Measurements from ENCODE around the gene GOPC. TPM values are rescaled to one million over a fixed set of nuclear protein-coding genes. Genes with fewer than 3 reads are reported as not detected.

The GOPC gene
- total RNA-seq, 1 donor from 2014 or later = 46.1 TPM

- TF ChIP-seq CTCF (IDR thresholded peaks at IDR 0.05; ENCODE audit: unreplicated experiment) = no peak
- no peaks in the 10 kb centered on the region for H3K27me3 Mint-ChIP-seq (ENCODE audit: low read depth)
- peaks cover 22% of the 10 kb centered on the region for H3K4me1 Mint-ChIP-seq
- H3K9me3 Mint-ChIP-seq = no peaks in the 10 kb centered on the region
- no peak overlapping the region for H3K4me3 Mint-ChIP-seq
- DNase-seq (ENCODE audit: low spot score in 2 of 2, unreplicated experiment in 2 of 2) = no peak
- H3K36me3 Mint-ChIP-seq = peaks cover 3% of the 10 kb centered on the region
- peak overlapping the region; percentile 85 for H3K27ac Mint-ChIP-seq
These were observed 44.4 kb downstream of the GOPC start for GRCh38 chr6:117557951-117558350.

GRCh38 chr6:117555882-117556498, 46.3 kb downstream of the GOPC start:
- peak; percentile 99 for TF ChIP-seq CTCF (IDR thresholded peaks at IDR 0.05; ENCODE audit: unreplicated experiment)
- no peak overlapping the region for H3K4me3 Mint-ChIP-seq
- peaks cover 10% of the 10 kb centered on the region for H3K4me1 Mint-ChIP-seq
- H3K9me3 Mint-ChIP-seq = no peaks in the 10 kb centered on the region
- DNase-seq (ENCODE audit: low spot score in 2 of 2, unreplicated experiment in 2 of 2) = peak in 1 of 2 experiments; percentile 75
- H3K27ac Mint-ChIP-seq = no peak overlapping the region
- H3K27me3 Mint-ChIP-seq (ENCODE audit: low read depth) = no peaks in the 10 kb centered on the region
- no peaks in the 10 kb centered on the region for H3K36me3 Mint-ChIP-seq

GRCh38 chr6:117555262-117555849, 47.0 kb downstream of the GOPC start:
- Mint-ChIP-seq H3K4me1 (peaks cover 13% of the 10 kb centered on the region), H3K9me3 (no peaks in the 10 kb centered on the region), H3K4me3 (no peak overlapping the region), H3K27ac (no peak overlapping the region), H3K27me3 (ENCODE audit: low read depth) (no peaks in the 10 kb centered on the region), H3K36me3 (no peaks in the 10 kb centered on the region)
- DNase-seq (ENCODE audit: low spot score in 2 of 2, unreplicated experiment in 2 of 2) = no peak
- TF ChIP-seq CTCF (IDR thresholded peaks at IDR 0.05; ENCODE audit: unreplicated experiment) = no peak

- no peak overlapping the region for H3K27ac Mint-ChIP-seq
- H3K27me3 Mint-ChIP-seq (ENCODE audit: low read depth) = no peaks in the 10 kb centered on the region
- peaks cover 33% of the 10 kb centered on the region for H3K4me1 Mint-ChIP-seq
- no peak for DNase-seq (ENCODE audit: low spot score in 2 of 2, unreplicated experiment in 2 of 2)
- peaks cover 3% of the 10 kb centered on the region for H3K36me3 Mint-ChIP-seq
- H3K4me3 Mint-ChIP-seq = no peak overlapping the region
- no peak for TF ChIP-seq CTCF (IDR thresholded peaks at IDR 0.05; ENCODE audit: unreplicated experiment)
- no peaks in the 10 kb centered on the region for H3K9me3 Mint-ChIP-seq
These were observed 49.2 kb downstream of the GOPC start for GRCh38 chr6:117553142-117553541.

GRCh38 chr6:117552618-117553017, 49.7 kb downstream of the GOPC start:
- no peak for TF ChIP-seq CTCF (IDR thresholded peaks at IDR 0.05; ENCODE audit: unreplicated experiment)
- no peaks in the 10 kb centered on the region for H3K27me3 Mint-ChIP-seq (ENCODE audit: low read depth)
- DNase-seq (ENCODE audit: low spot score in 2 of 2, unreplicated experiment in 2 of 2) = no peak
- no peak overlapping the region for H3K4me3 Mint-ChIP-seq
- peaks cover 3% of the 10 kb centered on the region for H3K36me3 Mint-ChIP-seq
- H3K9me3 Mint-ChIP-seq = no peaks in the 10 kb centered on the region
- peaks cover 28% of the 10 kb centered on the region for H3K4me1 Mint-ChIP-seq
- no peak overlapping the region for H3K27ac Mint-ChIP-seq
